Fibroblast of upper back skin (primary cell): ENCODE measurements around the gene RBFOX2.
"Not testable (repeated sequence)": the region's sequence is repeated elsewhere in the genome, so short reads cannot be mapped to it uniquely, and the experiment has no call there.

Source experiments
- DNase-seq: peaks from one replicate; pipeline ENCODE4 v3.0.0-alpha.2; 2013

Gene RBFOX2

GRCh38 chr22:36028646-36029405 is at the start of gene RBFOX2:
Gene RBFOX2, minus strand, starts transcription at chr22:36028824. Its CDS starts 399 bp downstream, at chr22:36028425.
- peak; percentile 98 for DNase-seq

GRCh38 chr22:36077271-36077670 is 48.6 kb upstream of the RBFOX2 start:
- peak; percentile 37 for DNase-seq

DNA sequence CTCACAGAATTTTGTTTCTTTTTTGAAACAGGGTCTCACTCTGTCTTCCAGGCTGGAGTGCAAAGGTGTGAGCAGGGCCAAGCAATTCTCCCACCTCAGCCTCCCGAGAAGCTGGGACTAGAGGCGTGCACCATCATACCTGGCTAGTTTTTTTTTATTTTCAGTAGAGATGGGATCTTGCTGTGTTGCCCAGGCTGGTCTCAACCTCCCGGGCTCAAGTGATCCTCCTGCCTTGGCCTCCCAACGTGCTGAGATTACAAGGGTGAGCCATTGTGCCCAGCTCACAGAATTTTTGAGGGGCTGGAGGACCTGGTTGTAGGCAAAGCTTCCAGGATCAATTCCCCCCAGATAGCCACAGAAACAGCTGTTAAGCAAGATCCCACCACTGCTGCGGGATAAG is 47.1 kb upstream of the RBFOX2 start:
- no peak for DNase-seq

DNA sequence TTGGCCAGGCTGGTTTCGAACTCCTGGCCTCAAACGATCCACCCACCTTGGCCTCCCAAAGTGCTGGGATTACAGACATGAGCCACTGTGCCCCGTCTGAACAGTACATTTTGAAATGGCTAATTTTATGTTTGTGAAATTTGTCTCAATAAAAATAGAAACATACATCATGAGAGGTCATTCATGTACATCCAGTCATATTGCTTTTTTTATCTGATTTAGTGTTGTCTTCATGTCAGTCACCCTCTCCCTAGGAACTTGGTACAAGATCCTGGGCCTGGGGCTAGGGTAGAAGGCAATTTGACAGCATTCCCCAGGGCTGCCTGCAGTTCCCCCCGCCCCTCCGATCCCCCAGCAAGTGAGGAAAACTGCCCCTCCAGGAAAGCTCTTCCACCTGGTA is 46.6 kb upstream of the RBFOX2 start:
- no peak for DNase-seq

DNA sequence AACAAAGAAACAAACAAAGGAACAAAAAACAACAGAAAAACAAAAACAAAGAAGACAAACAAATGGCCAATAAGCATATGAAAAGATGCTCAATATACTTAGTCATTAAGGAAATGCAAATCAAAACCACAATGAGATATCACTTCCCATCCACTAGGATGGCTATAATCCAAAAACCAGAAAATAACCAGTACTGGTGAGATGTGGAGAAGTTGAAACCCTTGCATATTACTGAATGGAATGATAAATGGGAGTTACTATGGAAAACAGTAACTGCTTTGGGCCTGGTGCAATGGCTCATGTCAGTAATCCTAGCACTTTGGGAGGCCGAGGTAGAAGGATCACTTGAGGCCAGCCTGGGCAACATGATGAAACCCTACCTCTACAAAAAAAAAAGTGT is 44.9 kb upstream of the RBFOX2 start:
- peak; percentile 59 for DNase-seq

GRCh38 chr22:36070645-36071044 is 42.0 kb upstream of the RBFOX2 start:
- not testable (repeated sequence) for DNase-seq

- no peak for DNase-seq
Measured at GRCh38 chr22:36069368-36069767, 40.7 kb upstream of the RBFOX2 start.

GRCh38 chr22:36068776-36069344 is 40.2 kb upstream of the RBFOX2 start:
- no peak for DNase-seq

- no peak for DNase-seq
Measured at GRCh38 chr22:36067235-36067558, 38.6 kb upstream of the RBFOX2 start.

DNA sequence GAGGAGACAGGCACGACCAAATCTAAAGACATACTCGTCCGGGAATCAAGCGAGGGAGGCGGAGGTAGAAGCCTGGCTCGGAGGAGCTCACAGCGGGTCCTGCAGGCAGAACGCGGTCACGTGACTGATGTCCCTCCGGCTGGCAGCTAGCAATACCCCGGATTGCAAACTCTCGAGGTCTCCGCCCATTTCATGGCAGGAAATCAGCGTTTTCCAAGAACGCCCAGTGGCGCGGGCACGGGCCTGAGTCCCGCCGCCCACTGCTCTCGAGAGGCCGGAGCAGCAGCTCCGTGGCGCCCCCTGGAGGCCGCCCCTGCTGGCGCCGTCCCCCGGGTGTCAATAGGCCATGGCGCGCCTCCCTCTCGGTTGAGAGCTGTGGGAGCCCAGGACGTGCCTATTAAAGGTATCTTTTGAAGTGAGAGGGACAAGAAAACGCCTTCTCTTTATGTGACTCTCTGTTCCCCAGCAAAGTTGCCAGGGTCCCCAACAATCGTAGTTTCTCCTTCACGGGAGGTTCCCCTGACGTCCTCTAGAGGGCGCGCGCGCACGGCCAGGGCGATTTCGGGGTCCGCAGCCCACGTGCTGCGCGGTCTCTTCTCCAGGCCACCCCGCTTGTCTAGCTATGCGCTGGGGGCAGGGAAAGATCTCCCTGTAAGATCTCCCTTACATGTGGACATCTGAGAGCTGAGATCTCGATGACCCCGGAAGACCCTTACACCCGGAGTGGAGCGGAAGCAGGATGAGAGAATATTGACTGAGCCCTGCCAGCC is 37.3 kb upstream of the RBFOX2 start:
- DNase-seq: peak; percentile 96

GRCh38 chr22:36065462-36065774 is 36.8 kb upstream of the RBFOX2 start:
- DNase-seq: no peak

DNA sequence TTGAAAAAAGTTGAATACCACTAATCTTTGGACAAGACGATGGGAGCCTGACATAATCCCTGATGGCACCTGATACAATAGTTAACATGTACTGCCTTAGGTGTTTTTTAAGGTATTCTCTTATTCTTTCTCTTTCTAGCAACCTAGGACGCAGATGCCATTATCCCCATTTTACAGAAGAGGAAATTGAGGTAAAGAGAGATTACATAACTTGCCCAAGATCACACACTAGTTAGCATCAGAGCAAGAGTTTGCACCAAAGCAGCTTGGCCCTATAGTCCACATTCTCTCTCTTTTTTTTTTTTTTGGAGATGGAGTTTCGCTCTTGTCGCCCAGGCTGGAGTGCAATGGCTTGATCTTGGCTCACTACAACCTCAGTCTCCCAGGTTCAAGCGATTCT is 35.7 kb upstream of the RBFOX2 start:
- DNase-seq: no peak

DNA sequence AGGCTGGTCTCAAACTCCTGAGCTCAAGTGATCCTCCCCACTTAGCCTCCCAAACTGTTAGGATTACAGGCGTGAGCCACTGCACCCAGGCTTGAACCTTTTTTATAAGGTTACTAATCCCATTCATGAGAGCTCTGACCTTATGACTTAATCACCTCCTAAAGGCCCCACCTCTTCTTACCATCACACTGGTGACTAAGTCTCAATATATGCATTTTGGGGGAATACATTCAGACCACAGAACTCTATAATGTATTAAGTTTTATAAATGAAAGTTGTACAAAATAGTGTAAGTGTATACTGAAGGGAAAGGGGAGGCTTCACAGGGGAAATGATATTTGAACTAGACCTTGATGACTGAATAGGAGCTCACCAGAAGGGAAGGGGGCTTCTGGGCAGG is 28.4 kb upstream of the RBFOX2 start:
- peak; percentile 82 for DNase-seq

DNA sequence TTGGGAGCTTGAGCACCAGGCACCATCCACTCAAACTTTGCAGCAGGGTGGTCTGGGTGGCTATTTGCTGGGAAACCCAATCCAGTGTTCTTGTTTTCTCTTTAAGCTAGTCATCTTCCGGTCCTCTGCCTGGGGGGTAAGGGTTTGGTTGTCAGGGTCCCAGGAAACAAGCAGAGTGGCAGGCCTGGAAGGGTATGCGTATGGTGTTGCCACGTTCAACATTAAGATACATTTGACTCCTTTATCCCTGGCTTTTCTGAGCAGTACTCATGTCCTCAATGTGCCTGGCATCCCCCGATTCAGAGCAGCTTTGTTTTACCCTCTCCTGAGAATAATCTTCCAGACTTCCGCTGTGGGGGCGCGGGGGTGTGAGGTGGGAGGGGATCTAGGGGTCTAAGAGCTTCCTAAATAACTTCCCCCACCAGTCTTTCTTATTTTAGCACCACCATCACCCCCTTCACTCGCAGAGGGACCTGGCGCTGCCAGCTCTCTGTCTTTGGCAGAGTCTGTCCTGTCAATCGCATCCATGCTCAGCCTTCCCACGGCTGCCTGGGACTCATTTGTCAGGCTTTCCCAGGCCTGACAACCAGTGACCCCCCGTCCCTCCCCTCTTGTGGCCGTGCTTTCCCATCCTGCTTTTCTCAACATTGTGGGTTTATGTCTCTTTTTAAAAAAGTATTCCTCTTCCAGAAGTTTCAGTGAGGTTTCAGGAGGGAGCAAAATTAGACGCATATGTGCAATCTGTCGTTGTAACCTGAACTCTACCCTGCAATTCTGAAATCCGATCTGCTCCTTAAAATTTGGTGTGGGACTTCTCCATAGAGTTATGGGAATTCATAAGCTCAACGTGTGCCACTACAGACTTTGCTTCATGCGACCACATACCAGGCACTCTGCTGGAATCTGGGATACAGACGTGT is 27.0 kb upstream of the RBFOX2 start:
- peak; percentile 77 for DNase-seq

- DNase-seq: not testable (repeated sequence)
Measured at GRCh38 chr22:36054446-36054845, 25.8 kb upstream of the RBFOX2 start.

- no peak for DNase-seq
Measured at GRCh38 chr22:36053242-36054147, 24.9 kb upstream of the RBFOX2 start.

DNA sequence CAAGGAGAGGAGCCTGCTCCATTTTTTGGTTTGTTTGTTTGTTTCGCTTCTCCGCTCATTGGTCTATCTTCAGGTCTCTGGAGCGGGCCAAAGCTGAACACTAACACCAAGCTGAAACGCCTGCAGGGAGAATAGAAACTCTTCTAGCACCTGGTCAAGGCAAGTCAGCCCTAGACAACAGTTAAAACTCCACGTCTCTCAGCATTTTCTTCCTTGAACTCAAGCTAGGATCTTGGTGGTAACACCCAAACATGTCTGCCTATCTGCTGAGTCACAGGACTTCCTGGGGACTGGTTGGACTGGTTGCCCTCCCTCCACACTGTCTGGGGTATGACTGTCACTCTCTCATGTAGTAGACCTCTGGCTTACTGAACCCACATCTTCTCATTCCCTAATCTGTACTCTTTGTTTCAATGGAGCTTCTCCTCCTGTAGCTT is 23.9 kb upstream of the RBFOX2 start:
- DNase-seq: peak; percentile 63

DNA sequence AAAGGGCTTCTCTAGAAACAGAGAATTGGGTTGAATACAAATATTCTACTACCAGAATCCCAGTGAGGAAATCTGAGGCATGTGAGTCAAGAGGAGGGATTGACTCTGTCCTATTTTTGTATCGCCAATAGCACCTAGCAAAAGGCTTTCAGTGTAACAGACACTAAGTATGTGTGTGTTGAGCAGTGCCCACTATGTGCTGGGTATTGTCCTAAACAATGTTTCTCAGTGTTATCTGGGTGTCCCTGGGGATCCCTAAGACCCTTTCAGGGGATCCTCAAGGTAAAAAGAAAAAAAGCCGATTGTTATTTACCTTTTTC is 21.0 kb upstream of the RBFOX2 start:
- DNase-seq: no peak

GRCh38 chr22:36048911-36049677 is 20.5 kb upstream of the RBFOX2 start:
- DNase-seq: peak; percentile 57

GRCh38 chr22:36044517-36044916 is 15.9 kb upstream of the RBFOX2 start:
- DNase-seq: not testable (repeated sequence)

DNA sequence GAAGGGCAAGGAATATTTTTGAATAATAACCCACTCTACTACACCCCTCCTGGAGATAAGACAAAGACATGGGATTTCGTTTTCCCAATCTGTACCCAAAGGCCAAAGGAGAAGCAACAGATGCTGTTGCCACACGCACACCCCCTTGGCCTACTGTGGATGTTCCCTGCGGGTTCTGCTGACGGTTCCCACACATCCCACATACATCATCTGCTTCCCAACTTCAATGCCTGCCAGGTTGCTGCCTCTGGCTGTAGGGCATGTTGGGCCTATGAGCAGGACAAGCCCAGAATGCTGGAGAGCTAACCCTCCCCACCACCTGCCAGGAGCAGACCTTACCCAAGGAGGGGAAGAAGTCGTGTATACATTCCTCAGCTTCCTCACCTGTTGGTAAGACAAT is 13.6 kb upstream of the RBFOX2 start:
- DNase-seq: no peak
